GM23338 (cell line): Measurements from ENCODE around the gene KRTAP4-2.

Source experiments
- EZH2 ChIP-seq: fragments of 200-600 bp; sonication (generic); IDR thresholded peaks from one replicate; pipeline ENCODE4 v1.8.0; 2017; ENCODE audit warnings: antibody characterized with exemption, mild to moderate bottlenecking, low read depth; ENCODE audit not compliant: unreplicated experiment
- TF ChIP-seq, protein P1 (sequence below): IDR thresholded peaks from 2 replicates; pipeline ENCODE4 v1.6.1; 2016; ENCODE audit warnings: antibody characterized with exemption

GRCh38 chr17:41223821-41224220 lies 45.8 kb upstream of the KRTAP4-2 start:
- TF ChIP-seq EZH2: no peak
- TF ChIP-seq, protein P1, sequence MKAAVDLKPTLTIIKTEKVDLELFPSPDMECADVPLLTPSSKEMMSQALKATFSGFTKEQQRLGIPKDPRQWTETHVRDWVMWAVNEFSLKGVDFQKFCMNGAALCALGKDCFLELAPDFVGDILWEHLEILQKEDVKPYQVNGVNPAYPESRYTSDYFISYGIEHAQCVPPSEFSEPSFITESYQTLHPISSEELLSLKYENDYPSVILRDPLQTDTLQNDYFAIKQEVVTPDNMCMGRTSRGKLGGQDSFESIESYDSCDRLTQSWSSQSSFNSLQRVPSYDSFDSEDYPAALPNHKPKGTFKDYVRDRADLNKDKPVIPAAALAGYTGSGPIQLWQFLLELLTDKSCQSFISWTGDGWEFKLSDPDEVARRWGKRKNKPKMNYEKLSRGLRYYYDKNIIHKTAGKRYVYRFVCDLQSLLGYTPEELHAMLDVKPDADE: no peak
